Measurements from ENCODE around the gene TMEM135.
A peak's percentile ranks its signal among the peaks of the same experiment; 100 is the strongest.

Gene TMEM135

DNA sequence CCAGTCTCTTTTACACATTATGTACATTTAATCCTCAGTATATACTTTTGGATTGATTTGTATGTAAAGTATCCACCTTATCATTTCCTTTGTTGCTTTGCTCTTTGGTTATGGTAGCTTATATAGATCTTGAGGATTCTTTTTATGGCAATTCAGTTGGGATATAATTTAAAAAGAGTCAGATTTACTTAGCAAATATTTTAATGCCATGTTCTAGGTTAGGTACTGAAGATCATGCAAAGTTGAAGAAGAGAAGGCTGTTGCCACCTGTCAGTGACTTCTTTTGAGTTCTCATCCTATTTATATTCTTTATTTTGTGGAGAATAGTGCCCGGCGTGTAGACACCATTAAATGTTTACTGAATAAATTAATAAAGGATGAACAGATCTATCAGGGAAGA, 279.7 kb downstream of the TMEM135 start:
- no peak for DNase-seq

DNA sequence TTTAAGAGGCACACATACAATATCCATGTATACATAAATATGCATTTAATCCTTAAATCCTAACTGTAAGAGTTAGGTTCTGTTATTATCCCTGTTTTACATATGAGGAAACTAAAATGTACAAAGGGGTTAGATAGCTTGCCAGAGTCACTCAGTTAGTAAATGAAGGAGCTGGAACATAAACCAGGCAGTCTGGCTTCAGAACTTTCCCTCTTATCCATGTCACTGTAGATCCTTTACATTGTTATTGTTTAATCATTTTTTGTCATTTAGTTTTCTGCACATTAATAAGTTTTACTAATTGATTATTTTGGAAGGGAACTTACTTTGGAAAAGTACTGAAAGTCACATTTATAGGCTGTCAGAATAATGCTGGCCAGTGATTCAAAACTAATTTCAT, 282.4 kb downstream of the TMEM135 start:
- no peak for DNase-seq

DNA sequence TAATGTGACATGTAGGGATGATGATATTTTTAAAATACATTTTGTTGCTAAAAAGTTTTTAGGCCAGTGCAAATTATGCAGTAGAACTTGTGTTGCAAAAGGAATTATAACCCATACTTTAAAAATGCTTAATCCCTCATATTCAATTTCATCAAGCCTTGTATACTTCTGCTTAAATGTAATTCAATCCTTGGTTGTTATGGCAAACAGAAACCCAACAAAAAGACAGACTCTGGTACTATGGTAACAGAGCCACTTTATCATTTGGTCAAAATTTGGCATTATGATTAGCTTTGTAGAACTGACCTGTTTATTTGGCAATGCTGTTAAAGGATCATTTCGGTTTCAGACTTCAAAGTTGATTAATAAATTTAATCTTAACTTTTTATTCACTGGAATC, 284.8 kb downstream of the TMEM135 start:
- no peak for DNase-seq

DNA sequence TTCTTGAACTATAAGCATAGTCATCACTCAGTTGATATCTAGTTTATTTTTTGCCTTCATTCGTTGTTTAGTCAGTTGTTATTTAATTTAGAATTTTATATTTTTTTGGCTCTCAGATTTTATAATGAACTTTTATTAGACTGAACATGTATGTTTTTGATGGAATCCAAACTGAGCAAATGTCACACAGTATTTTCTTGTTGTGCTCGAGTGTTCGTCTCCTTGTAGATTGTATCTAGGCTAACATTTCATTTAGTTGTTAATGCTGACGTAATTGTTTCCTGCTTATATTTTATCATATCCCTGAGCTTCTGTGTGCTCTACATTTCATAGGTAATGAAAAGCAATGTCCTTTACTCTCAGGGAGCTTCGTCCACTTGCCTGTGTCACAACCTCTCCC, 286.2 kb downstream of the TMEM135 start:
- DNase-seq: no peak

DNA sequence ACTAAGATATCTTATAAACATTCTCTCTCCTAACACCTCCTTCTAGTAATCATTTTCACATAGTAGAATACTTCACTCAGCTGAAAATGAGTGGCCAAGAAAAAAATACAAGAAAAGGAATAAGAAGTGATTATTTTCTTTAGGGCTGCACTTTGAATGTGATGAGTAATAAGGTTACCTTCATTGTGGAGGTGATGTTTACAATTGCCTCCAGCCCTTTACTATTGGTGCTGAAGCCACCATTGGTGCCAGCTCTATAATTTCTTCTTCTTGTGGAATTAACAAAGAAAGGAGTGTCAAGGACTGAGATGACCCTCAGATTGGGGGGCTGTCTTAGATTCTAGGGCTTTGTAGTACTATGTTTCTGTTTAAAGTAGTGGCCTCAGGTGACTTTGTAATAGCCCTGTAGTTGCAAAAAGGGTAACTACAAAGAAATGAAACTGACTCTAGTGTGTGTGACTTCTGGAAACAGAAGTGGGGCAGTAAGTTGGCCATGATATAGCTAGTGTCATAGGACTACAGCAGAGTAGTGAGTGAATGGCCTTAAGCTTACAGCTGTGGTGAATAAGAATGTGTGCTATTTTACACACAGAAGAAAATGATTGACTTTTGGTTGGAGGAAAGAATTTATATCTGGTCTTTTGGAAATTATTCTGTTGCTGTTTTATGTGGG, 287.2 kb downstream of the TMEM135 start:
- no peak for DNase-seq

DNA sequence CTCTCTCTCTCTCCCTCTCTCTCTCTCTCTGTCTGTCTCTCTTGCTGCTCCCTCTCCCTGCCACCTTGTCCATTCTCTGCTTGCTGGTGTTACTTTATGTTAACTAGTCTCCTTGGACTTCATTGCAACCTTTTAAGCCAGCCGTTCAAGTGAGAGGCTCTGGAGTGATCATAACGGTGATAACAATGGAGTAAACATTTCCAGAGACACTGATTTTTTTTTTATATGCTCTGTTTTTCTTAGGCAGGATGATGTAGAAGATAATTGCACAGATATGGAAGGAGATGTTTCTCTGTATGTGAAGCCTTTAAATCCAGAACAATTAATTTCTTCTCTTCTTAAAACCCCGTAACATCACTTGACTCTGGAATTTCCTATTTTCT, 287.7 kb downstream of the TMEM135 start:
- no peak for DNase-seq

DNA sequence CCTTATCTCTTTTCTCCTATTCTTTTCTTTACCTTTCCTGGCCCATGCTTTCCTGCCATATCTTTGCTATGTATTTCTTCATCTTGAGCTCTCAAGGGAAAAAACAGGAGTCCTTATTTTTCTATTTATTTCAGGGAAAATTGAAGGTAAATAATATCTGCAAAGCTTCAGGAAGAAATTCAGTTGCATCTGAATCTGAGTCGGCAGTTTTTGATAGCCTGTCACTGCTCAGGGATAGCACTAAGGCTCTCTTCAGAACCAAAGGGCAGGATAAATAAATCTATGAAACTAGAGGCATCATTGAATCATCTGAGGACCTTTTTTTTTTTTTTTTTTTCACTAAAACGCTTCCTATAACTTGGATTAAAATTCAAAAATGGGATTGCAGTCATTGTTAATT, 288.9 kb downstream of the TMEM135 start:
- no peak for DNase-seq

- DNase-seq: no peak
Measured at GRCh38 chr11:87329172-87329571, 291.4 kb downstream of the TMEM135 start.

- no peak for DNase-seq
Measured at GRCh38 chr11:87330187-87330601, 292.5 kb downstream of the TMEM135 start.

GRCh38 chr11:87331273-87331672, 293.5 kb downstream of the TMEM135 start:
- no peak for DNase-seq

DNA sequence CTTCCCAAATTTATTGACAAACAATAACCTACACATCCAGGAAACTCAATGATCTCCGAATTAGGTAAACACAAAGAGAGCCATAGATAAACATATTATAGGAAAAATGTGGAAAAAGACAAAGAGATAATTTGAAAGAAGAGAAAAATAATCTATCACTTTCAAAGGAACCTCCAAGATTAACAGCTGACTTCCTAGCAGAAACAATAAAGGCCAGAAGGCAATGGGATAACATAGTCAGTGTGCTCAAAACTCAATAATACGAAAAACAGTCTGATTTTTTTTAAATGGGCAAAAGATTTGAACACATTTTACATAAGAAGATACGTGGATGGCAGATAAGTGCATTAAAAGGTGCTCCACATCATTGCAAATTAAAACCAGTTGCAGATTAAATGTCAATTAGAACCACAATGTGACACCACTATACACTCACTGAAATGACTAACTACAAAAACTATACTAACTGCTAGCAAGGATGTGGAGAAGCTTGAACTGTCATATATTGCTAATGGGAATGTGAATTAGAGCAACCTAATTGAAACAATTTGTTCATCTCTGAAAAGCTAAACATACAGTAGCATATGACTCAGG, 300.4 kb downstream of the TMEM135 start:
- no peak for DNase-seq

DNA sequence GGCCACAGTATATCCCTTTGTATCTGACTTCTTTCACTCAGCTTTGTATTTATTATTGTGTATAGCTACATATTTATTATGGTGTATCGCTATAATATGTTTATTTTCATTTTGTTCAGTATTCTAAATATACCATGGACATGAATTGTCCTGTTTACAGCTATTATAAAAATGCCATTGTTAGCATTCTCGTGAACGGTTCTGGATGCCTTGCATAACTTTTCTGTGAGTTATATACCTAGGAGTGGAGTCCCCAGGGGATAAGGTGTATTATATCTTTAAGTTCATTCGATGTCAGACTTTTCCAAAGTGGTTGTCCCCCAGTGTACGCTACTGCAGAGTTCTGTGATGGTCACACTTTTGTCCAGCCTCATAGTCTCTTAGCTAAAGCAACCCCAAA, 301.7 kb downstream of the TMEM135 start:
- no peak for DNase-seq

DNA sequence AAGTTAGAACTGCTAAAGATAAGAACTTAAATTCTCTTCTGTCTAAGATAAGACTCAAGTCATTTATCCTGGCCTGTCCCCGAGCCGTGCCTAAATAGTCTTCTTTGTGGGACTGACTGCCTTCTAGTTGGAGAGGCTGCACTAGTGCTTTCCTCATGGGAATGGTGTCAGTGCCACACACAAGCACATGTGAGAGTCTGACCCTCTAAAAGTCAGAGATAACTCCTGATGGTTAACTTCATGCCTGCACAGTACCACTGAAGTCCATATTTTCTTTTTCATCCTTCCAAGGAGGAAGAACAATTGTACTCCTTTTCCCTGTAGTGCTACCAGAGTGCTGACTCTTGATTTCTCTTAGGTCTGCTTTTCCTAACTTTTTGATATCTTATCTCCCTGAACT, 309.7 kb downstream of the TMEM135 start:
- DNase-seq: no peak

GRCh38 chr11:87347854-87348253, 310.1 kb downstream of the TMEM135 start:
- no peak for DNase-seq

DNA sequence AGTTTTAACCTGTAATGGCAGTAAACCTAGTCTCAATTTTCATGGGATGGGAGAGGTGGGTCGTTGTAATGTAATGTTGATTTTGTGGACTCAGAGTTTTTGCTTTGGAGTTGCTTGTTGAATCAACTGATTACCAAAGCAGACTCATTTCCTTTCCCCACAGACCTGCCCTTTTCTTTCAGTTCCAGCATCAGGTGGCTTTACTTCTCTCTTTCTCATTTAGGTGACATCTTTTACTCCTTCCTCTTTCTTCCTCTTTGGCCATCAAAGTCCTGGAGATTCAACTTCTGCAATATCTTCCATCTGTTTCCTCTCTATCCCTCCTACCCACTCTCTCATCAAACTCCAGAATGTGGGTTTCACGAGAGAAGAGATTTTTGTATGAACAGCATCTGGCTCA, 313.9 kb downstream of the TMEM135 start:
- no peak for DNase-seq

DNA sequence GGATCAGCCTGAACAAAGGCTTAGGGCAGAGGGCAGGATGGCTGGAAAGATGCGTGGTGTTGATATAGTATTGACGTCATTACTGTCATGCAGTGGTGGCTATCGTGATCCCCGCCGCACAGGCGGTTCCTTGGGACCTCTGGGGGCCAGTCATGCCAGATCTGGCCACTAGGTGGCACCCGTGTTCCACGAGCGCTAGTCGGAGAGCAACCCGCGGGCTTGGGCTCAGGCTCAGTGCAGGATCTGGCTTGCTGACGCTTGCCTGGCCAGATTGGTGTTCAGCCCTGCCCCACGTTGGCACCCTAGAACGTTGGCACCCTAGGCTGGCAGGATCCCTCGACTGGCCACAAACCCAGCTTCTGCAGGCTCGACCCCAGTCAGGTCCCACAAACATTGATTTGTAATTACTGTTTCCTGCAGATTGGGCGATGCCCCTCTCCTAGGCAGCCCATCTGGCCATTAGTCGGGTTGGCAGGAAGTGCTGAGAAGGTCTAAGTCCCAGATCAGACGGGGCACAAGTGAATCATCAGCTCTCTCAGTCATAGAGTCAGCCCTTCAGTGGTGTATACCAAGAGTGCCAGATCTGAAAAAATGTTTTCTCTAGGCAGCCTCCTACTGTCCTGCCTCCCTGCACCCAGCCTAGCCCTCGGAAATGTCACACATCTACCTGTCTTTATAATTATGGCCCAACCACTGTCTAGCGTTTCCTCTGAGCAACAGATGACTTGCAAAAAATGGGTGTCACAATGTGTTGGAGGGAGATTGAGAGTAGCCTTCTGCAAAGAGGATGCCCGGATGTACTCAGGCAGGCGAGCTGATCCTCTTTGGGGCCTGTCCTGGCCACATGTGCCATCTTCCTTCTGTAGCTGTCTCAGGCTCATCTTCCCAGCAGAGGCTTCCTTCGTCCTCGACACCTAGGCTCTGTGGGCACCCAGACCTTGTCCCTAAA, 315.3 kb downstream of the TMEM135 start:
- peak; percentile 83 for DNase-seq

- DNase-seq: no peak
Measured at GRCh38 chr11:87353771-87354345, 316.1 kb downstream of the TMEM135 start.

- peak; percentile 52 for DNase-seq
Measured at GRCh38 chr11:87355596-87355995, 317.9 kb downstream of the TMEM135 start.

DNA sequence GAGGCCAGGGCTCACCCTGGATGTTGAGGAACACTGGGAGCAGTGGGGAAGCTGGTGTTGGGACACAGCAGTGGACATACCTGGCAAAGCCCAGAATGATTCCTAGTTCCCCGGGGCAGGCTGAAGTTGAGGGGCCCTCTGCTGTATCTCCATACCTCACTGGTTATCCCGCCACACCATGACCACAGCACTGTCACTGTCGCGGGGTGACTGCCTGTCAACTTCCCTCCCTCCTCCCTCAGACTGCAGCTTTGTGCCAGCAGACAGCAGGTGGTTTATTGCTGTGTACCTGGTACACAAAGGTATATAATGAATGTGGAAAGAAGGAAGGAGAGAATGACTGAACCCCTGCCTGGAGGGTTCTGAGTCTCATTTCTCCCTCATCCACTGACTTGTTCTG, 318.7 kb downstream of the TMEM135 start:
- DNase-seq: no peak

DNA sequence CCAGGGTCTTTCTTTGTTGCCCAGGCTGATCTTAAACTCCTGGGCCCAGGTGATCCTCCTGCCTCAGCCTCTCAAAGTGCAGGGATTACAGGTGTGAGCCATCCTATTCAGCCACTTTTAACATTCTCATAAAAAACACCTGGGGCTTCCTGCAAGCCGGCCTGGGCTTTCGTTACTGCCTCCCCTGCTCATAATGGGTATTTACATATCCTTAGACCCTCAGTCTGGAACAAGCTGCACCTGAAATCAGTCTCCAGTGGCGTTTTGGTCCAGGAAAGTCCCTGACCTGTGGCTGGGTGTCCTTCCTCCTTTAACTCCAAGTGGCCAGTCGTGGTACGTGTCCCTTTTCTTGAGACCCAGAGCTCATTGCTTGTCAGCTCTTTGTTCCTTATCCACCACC, 320.7 kb downstream of the TMEM135 start:
- no peak for DNase-seq

DNA sequence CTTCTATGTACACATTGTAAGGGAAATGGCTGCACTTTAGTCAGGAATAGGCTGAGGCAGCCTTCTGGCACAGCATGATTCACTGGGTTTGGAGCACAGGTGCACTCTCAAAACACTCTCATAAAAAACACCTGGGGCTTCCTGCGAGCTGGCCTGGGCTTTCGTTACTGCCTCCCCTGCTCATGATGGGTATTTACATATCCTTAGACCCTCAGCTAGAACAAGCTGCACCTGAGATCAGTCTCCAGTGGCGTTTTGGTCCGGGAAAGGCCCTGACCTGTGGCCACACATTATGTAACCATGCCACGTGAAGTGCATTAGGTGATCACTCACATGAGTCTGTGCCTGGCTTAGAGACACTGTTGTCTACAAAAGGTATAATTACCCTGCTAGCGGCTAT, 321.7 kb downstream of the TMEM135 start:
- DNase-seq: no peak

- no peak for DNase-seq
Measured at GRCh38 chr11:87361891-87362290, 324.2 kb downstream of the TMEM135 start.

DNA sequence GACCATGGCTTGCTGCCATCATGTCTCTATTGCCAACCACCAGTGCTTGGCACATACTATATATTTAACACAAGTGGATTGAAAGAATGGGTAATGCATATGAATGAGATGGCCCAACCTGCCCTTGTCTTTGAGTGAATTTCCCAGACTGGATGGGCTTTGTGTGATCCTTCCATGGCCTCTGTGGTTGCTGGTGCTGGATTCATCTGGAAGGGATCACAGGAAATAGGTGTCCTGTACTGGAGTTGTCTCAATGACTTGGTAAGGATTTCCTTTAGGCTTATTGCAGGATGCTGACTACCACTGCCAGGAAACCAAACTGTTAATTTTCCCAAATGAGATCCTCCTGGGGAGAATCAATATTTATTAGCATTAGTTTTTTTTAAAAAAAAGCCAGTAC, 328.6 kb downstream of the TMEM135 start:
- no peak for DNase-seq
